ENCODE results near the gene RFX1. TPM values are rescaled to one million over a fixed set of nuclear protein-coding genes. Genes with fewer than 3 reads are reported as not detected.
"Not testable (repeated sequence)": the region's sequence is repeated elsewhere in the genome, so short reads cannot be mapped to it uniquely, and the experiment has no call there.

Gene RFX1
- total RNA-seq, 4 donors from 2014 or later, result 2.7 to 7.2 (median 4.4) TPM

DNA sequence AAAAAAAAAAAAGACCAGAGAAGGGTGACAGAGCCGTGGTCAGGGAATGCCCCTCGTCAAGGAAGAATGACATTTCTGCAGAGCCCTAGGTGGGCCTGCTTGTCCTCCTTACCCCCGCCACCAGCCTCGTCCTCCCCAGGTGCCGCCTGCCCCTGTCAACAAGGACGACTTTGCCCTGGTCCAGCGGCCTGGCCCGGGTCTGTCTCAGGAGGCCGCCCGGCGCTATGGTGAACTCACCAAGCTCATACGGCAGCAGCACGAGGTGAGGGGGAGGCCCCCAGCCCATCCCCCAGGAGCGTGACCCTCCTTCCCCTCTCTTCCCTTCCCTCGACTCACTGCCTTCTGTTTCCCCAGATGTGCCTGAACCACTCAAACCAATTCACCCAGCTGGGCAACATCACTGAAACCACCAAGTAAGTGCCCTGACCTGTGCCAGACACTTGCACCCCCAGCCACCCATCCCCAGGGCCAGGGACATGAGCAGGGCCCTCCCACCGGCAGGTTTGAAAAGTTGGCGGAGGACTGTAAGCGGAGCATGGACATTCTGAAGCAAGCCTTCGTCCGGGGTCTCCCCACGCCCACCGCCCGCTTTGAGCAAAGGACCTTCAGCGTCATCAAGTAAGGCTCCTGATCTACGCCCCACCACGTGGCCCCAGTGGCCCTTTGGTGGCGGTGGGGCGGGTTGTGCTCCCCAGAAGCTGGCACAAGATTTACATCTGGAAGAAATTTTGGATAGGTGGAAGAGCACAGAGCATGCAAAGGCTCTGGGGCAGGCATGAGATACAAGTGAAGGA, 82.7 kb downstream of the RFX1 start:
- intact Hi-C loops (cut with DNase I; ENCODE audit: low total_unique reads) (no loop called here), in situ Hi-C loops (cut with MboI; ENCODE audit: low sequenced_read_pairs in 4 of 4) (no loop called here)
- no peaks in the 10 kb centered on the region for H3K4me1 ChIP-seq
- no peak for DNase-seq
- peaks cover 0 to 77% of the 10 kb centered on the region in 2 donors for H3K36me3 ChIP-seq
- no peak for ATAC-seq
- H3K9me3 ChIP-seq, result no peaks in the 10 kb centered on the region
- H3K27me3 ChIP-seq, result no peaks in the 10 kb centered on the region
- no peak overlapping the region for H3K4me3 ChIP-seq
- TF ChIP-seq, protein P1, sequence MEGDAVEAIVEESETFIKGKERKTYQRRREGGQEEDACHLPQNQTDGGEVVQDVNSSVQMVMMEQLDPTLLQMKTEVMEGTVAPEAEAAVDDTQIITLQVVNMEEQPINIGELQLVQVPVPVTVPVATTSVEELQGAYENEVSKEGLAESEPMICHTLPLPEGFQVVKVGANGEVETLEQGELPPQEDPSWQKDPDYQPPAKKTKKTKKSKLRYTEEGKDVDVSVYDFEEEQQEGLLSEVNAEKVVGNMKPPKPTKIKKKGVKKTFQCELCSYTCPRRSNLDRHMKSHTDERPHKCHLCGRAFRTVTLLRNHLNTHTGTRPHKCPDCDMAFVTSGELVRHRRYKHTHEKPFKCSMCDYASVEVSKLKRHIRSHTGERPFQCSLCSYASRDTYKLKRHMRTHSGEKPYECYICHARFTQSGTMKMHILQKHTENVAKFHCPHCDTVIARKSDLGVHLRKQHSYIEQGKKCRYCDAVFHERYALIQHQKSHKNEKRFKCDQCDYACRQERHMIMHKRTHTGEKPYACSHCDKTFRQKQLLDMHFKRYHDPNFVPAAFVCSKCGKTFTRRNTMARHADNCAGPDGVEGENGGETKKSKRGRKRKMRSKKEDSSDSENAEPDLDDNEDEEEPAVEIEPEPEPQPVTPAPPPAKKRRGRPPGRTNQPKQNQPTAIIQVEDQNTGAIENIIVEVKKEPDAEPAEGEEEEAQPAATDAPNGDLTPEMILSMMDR (IDR thresholded peaks at IDR 0.05 in 4 of 5, conservative IDR thresholded peaks at IDR 0.05 in 1 of 5), result no peak
- no peak overlapping the region for H3K27ac ChIP-seq

DNA sequence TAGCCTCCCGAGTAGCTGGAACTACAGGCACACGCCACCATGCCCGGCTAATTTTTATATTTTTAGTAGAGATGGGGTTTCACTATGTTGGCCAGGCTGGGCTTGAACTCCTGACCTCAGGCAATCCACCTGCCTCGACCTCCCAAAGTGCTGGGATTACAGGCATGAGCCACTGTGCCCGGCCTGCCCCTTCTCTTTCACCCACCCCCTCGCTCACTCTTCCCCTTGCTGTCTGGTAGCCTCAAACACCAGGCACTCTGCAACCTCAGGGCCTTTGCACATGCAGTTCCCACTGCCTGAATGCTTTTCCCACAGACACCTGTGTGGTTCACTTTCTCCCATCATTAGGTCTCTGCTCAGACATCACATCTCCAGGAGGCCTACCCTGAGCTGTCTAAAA, 84.0 kb downstream of the RFX1 start:
- H3K4me1 ChIP-seq; H3K27me3 ChIP-seq; in situ Hi-C loops (cut with MboI; ENCODE audit: low sequenced_read_pairs in 4 of 4); ATAC-seq; intact Hi-C loops (cut with DNase I; ENCODE audit: low total_unique reads); DNase-seq; H3K4me3 ChIP-seq; H3K27ac ChIP-seq; H3K9me3 ChIP-seq: not testable (repeated sequence)
- H3K36me3 ChIP-seq, result peaks cover 0 to 88% of the 10 kb centered on the region in 2 donors

DNA sequence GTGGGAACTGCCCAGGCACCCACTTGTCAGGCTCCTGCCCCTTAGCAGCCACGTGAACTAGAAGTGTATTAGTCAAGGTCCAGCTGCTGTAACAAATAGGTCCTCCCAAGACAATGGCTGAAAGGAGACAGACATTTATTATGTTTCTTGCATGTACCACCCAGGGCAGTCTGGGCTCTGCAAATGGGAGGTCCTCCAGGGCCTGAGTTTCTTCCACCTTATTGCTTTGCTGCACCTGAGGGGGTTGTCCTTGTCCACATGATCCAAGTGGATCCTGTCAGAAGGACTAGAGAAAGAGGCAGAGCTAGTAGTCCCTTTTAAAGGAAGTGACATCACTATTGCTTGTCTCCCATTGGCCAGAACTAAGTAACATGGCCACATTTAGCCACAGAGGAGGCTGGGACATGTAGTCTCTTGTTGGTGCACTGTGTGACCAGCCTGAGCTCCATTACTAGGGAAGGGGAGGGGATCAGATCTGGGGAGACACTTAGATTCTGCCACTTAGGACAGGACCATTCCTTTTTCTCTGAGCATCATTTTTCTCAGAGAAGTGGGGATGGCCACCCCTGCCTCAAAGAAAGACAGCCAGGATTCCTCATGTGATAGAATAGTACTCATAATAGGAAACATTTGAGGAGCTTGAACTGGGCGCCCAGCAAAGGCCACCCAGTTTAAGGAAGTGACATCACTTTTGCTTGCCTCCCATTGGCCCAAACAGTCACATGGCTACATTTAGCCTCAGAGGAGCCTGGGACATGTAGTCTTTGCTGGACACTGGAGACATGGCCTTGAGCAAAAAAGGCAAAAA, 85.0 kb downstream of the RFX1 start:
- no peaks in the 10 kb centered on the region for H3K4me1 ChIP-seq
- H3K27me3 ChIP-seq, result no peaks in the 10 kb centered on the region
- TF ChIP-seq, protein P1 (IDR thresholded peaks at IDR 0.05 in 4 of 5, conservative IDR thresholded peaks at IDR 0.05 in 1 of 5), result no peak
- no peak for TF ChIP-seq POLR2A (IDR thresholded peaks at IDR 0.05)
- DNase-seq (no peak), ATAC-seq (peak in 1 of 2 donors; percentile 76)
- intact Hi-C loops (cut with DNase I; ENCODE audit: low total_unique reads) (no loop called here), in situ Hi-C loops (cut with MboI; ENCODE audit: low sequenced_read_pairs in 4 of 4) (no loop called here)
- H3K9me3 ChIP-seq, result no peaks in the 10 kb centered on the region
- H3K36me3 ChIP-seq, result peaks cover 0 to 82% of the 10 kb centered on the region in 2 donors
- H3K27ac ChIP-seq, result no peak overlapping the region
- no peak overlapping the region for H3K4me3 ChIP-seq

DNA sequence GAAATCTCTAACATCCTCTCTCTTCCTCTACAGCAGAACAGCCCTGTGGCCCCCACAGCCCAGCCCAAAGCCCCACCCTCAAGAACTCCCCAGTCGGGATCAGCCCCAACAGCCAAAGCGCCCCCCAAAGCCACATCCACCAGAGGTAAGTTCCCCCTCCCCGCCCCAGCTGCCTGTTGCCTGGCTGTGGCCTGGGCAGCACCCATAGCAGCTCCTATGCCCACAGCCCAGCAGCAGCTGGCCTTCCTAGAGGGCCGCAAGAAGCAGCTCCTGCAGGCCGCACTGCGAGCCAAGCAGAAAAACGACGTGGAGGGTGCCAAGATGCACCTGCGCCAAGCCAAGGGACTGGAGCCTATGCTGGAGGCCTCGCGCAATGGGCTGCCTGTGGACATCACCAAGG, 85.6 kb downstream of the RFX1 start:
- no peak overlapping the region for H3K27ac ChIP-seq
- ATAC-seq (no peak), DNase-seq (no peak)
- no peaks in the 10 kb centered on the region for H3K4me1 ChIP-seq
- H3K27me3 ChIP-seq, result no peaks in the 10 kb centered on the region
- intact Hi-C loops (cut with DNase I; ENCODE audit: low total_unique reads), result no loop called here
- H3K4me3 ChIP-seq, result no peak overlapping the region
- no peak for TF ChIP-seq POLR2A (IDR thresholded peaks at IDR 0.05)
- TF ChIP-seq, protein P1 (IDR thresholded peaks at IDR 0.05 in 4 of 5, conservative IDR thresholded peaks at IDR 0.05 in 1 of 5), result no peak
- H3K9me3 ChIP-seq, result no peaks in the 10 kb centered on the region
- in situ Hi-C loops (cut with MboI; ENCODE audit: low sequenced_read_pairs in 4 of 4), result no loop called here
- H3K36me3 ChIP-seq, result peaks cover 0 to 86% of the 10 kb centered on the region in 2 donors

DNA sequence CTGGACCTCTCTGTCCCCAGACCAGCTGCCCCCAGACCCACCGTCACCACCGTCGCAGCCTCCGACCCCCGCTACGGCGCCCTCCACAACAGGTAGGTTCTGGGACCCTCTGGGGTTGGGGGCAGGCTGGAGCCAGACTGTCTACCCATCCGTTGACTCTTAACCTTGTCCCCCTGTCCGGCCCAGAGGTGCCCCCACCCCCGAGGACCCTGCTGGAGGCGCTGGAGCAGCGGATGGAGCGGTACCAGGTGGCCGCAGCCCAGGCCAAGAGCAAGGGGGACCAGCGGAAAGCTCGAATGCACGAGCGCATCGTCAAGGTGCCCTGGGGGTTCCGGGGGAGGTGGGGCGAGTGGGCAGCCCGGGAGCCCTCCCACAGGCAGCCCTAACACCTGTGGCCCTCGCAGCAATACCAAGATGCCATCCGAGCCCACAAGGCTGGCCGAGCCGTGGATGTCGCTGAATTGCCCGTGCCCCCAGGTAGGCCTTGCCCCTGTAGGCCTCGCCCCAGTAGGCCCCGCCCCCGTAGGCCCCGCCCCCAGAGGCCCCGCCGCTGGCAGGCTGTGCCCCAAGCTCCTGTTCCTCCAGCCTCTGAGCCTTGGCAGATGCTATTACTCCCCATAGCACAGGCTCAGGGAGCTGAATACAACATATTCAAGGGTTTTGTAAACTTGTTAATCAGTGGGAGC, 87.3 kb downstream of the RFX1 start:
- H3K36me3 ChIP-seq, result peaks cover 0 to 92% of the 10 kb centered on the region in 2 donors
- no peak for ATAC-seq
- in situ Hi-C loops (cut with MboI; ENCODE audit: low sequenced_read_pairs in 4 of 4) (no loop called here), intact Hi-C loops (cut with DNase I; ENCODE audit: low total_unique reads) (no loop called here)
- H3K4me1 ChIP-seq, result no peaks in the 10 kb centered on the region
- no peak for DNase-seq
- no peak overlapping the region for H3K27ac ChIP-seq
- TF ChIP-seq POLR2A (IDR thresholded peaks at IDR 0.05), result no peak
- TF ChIP-seq, protein P1 (IDR thresholded peaks at IDR 0.05 in 4 of 5, conservative IDR thresholded peaks at IDR 0.05 in 1 of 5), result no peak
- no peaks in the 10 kb centered on the region for H3K9me3 ChIP-seq
- H3K4me3 ChIP-seq, result no peak overlapping the region
- no peaks in the 10 kb centered on the region for H3K27me3 ChIP-seq

Data from gastrocnemius medialis (tissue), 4 donors.